ENCODE data around the gene ZSCAN31. TPM values are rescaled to one million over a fixed set of nuclear protein-coding genes. Genes with fewer than 3 reads are reported as not detected.

The ZSCAN31 gene
- total and polyA plus RNA-seq, 7 donors = 1.8 to 10.8 (median 4.8) TPM

- Histone ChIP-seq H3K27me3 (ENCODE audit: insufficient read depth in 3 of 3, low read length in 2 of 3) (no peaks in the 10 kb centered on the region), H3K4me3 (no peak overlapping the region), H3K36me3 (ENCODE audit: insufficient read depth in 1 of 2, low read depth in 1 of 2) (peaks cover 0 to 30% of the 10 kb centered on the region in 2 donors), H3K9me3 (no peaks in the 10 kb centered on the region), H3K4me1 (peaks cover 3% of the 10 kb centered on the region), H3K27ac (no peak overlapping the region)
- DNase-seq (no peak), ATAC-seq (no peak)
- intact Hi-C loops (cut with DNase I) = no loop called here
- TF ChIP-seq, protein P1, sequence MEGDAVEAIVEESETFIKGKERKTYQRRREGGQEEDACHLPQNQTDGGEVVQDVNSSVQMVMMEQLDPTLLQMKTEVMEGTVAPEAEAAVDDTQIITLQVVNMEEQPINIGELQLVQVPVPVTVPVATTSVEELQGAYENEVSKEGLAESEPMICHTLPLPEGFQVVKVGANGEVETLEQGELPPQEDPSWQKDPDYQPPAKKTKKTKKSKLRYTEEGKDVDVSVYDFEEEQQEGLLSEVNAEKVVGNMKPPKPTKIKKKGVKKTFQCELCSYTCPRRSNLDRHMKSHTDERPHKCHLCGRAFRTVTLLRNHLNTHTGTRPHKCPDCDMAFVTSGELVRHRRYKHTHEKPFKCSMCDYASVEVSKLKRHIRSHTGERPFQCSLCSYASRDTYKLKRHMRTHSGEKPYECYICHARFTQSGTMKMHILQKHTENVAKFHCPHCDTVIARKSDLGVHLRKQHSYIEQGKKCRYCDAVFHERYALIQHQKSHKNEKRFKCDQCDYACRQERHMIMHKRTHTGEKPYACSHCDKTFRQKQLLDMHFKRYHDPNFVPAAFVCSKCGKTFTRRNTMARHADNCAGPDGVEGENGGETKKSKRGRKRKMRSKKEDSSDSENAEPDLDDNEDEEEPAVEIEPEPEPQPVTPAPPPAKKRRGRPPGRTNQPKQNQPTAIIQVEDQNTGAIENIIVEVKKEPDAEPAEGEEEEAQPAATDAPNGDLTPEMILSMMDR (IDR thresholded peaks at IDR 0.05) = no peak
These were observed 42.7 kb upstream of the ZSCAN31 start for GRCh38 chr6:28378644-28379043.

DNA sequence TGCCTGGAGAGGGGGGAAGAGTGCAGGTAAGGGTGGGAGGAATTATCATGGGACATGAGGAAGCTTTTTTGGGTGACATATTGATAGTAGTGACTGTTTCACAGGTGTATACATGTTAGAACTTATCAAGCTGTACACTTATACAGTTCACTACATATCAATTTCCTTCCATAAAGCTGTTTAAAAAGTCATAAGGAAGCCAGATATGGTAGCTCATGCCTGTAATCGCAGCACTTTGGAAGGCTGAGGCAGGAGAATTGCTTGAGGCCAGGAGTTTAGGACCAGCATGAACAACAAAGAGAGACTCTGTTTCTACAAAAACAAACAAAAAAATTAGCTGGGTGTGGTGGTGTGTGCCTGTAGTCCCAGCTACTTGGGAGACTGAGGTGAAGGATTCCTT lies 41.9 kb upstream of the ZSCAN31 start:
- TF ChIP-seq, protein P1 (IDR thresholded peaks at IDR 0.05) = no peak
- Histone ChIP-seq H3K4me1 (peaks cover 3% of the 10 kb centered on the region), H3K9me3 (no peaks in the 10 kb centered on the region), H3K27ac (no peak overlapping the region), H3K4me3 (no peak overlapping the region), H3K27me3 (ENCODE audit: insufficient read depth in 3 of 3, low read length in 2 of 3) (no peaks in the 10 kb centered on the region), H3K36me3 (ENCODE audit: insufficient read depth in 1 of 2, low read depth in 1 of 2) (peaks cover 0 to 30% of the 10 kb centered on the region in 2 donors)
- no peak for DNase-seq
- ATAC-seq = no peak
- WGBS, 3 donors = 95 to 100% (median 97%) methylated on average over 1 of the region's 1 CpG
- intact Hi-C loops (cut with DNase I) = no loop called here

- Histone ChIP-seq H3K27ac (no peak overlapping the region), H3K4me3 (no peak overlapping the region), H3K9me3 (no peaks in the 10 kb centered on the region), H3K36me3 (ENCODE audit: insufficient read depth in 1 of 2, low read depth in 1 of 2) (peaks cover 0 to 14% of the 10 kb centered on the region in 2 donors), H3K4me1 (no peaks in the 10 kb centered on the region), H3K27me3 (ENCODE audit: insufficient read depth in 3 of 3, low read length in 2 of 3) (no peaks in the 10 kb centered on the region)
- ATAC-seq (no peak), DNase-seq (no peak)
- intact Hi-C loops (cut with DNase I) = no loop called here
- WGBS, 3 donors = 94 to 98% (median 94%) methylated on average over 1 of the region's 1 CpG
- TF ChIP-seq, protein P1 (IDR thresholded peaks at IDR 0.05) = no peak
These were observed 38.0 kb upstream of the ZSCAN31 start for GRCh38 chr6:28373925-28374324.

DNA sequence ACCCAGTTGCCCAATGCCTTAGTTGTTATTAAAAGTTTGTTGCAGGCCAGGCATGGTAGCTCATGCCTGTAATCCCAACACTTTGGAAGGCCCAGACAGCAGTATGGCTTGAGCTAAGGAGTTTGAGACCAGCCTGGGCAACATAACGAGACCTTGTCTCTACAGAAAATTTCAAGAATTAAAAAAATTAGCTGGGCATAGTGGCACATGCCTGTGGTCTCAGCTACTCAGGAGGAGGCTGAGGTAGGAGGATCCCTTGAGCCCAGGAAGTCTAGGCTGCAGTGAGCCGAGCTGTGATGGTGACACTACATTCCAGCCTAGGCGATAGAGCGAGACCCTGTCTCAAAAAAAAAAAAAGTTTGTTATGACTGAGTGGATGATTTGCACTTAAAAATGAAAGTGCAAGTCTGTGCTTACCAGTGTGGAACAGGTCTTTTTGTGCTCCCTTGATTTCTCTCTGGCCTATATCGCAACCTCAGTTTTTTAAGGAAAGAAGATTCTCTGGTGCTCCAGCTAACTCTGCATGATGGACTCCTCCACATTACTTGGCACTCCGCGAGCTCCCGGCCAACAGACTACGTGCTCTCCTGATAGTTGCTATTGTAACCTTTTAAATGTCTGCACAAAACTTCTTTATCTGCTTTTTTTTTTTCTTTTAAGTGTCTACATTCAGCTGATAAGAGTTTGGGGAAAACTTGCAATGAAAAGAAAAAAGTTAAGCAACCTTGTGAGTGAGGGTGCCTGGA lies 35.9 kb upstream of the ZSCAN31 start:
- ATAC-seq (no peak), DNase-seq (no peak)
- no peaks in the 10 kb centered on the region for H3K9me3 ChIP-seq
- intact Hi-C loops (cut with DNase I) = no loop called here
- H3K4me1 ChIP-seq = no peaks in the 10 kb centered on the region
- no peak overlapping the region for H3K27ac ChIP-seq
- H3K27me3 ChIP-seq (ENCODE audit: insufficient read depth in 3 of 3, low read length in 2 of 3) = no peaks in the 10 kb centered on the region
- peaks cover 0 to 28% of the 10 kb centered on the region in 2 donors for H3K36me3 ChIP-seq (ENCODE audit: insufficient read depth in 1 of 2, low read depth in 1 of 2)
- H3K4me3 ChIP-seq = no peak overlapping the region
- WGBS, 3 donors = 90 to 97% (median 92%) methylated on average over 9 of the region's 9 CpGs
- TF ChIP-seq, protein P1 (IDR thresholded peaks at IDR 0.05) = no peak

DNA sequence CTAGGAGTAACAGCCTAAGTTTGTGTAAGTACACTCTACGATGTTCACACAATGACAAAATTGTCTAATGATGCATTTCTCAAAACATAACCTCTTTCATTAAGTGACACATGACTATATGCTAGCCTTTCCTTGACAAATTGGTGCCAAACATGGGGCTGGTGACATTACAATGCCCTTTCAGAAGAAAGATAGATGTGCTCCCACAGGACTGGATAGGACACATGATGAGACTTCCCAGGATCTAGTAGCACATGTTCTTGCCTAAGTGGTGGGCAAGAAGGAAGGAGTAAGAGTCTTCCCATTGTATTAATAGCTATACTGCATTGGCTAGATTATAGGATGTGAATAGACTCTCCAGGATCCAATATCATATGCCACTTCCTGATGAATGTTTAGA lies 35.3 kb upstream of the ZSCAN31 start:
- H3K27me3 ChIP-seq (ENCODE audit: insufficient read depth in 3 of 3, low read length in 2 of 3) = no peaks in the 10 kb centered on the region
- DNase-seq (no peak), ATAC-seq (no peak)
- no peak overlapping the region for H3K27ac ChIP-seq
- no peaks in the 10 kb centered on the region for H3K9me3 ChIP-seq
- no peak overlapping the region for H3K4me3 ChIP-seq
- peaks cover 4 to 34% of the 10 kb centered on the region in 2 donors for H3K36me3 ChIP-seq (ENCODE audit: insufficient read depth in 1 of 2, low read depth in 1 of 2)
- 88 to 97% (median 90%) methylated on average over 1 of the region's 1 CpG for WGBS, 3 donors
- TF ChIP-seq, protein P1 (IDR thresholded peaks at IDR 0.05) = no peak
- intact Hi-C loops (cut with DNase I) = no loop called here
- no peaks in the 10 kb centered on the region for H3K4me1 ChIP-seq
